A549 (cell line): Measurements from ENCODE around the gene FGF5.

Experiments used
- CTCF ChIP-seq: fragments of >200 bp; sonication (Bioruptor Twin); formaldehyde crosslinking; IDR thresholded peaks from 3 replicates; pipeline ENCODE4 v1.5.1; 2016
- EP300 ChIP-seq, 2 experiments: fragments of >200 bp; sonication (Bioruptor Twin); formaldehyde crosslinking; IDR thresholded peaks; 2 replicates in 1 of 2; 3 replicates in 1 of 2; pipeline ENCODE4 v1.6.1; 2016 to 2017

- TF ChIP-seq EP300 (IDR thresholded peaks at IDR 0.05) (no peak), CTCF (no peak)
Measured at GRCh38 chr4:80311130-80311529, 44.7 kb downstream of the FGF5 start.
